22Rv1 (cell line): ENCODE results near the gene TMEM232.
A peak's percentile ranks its signal among the peaks of the same experiment; 100 is the strongest.

Experiments used
- H3K27ac ChIP-seq: fragments of 450-650 bp; 2 replicates; pipeline ENCODE4 v1.5.1; 2017
- CTCF ChIP-seq: fragments of 450-650 bp; IDR thresholded peaks from 2 replicates; pipeline ENCODE4 v1.5.1; 2017; ENCODE audit warnings: mild to moderate bottlenecking
- ZFX ChIP-seq: fragments of 450-650 bp; IDR thresholded peaks from 2 replicates; pipeline ENCODE4 v1.6.1; 2017; ENCODE audit warnings: antibody characterized with exemption, borderline replicate concordance

Gene TMEM232

GRCh38 chr5:110590187-110590586, 136.3 kb downstream of the TMEM232 start:
- H3K27ac ChIP-seq, result no peak overlapping the region
- peak; percentile 59 for TF ChIP-seq CTCF
- TF ChIP-seq ZFX, result no peak

- TF ChIP-seq CTCF (no peak), ZFX (no peak)
- no peak overlapping the region for H3K27ac ChIP-seq
Observed at GRCh38 chr5:110588286-110588980, 138.0 kb downstream of the TMEM232 start.

GRCh38 chr5:110580625-110581024, 145.8 kb downstream of the TMEM232 start:
- no peak overlapping the region for H3K27ac ChIP-seq
- TF ChIP-seq CTCF, result no peak

- no peak overlapping the region for H3K27ac ChIP-seq
- no peak for TF ChIP-seq CTCF
Observed at GRCh38 chr5:110572729-110573128, 153.7 kb downstream of the TMEM232 start.

GRCh38 chr5:110562191-110562590, 164.3 kb downstream of the TMEM232 start:
- no peak for TF ChIP-seq ZFX
- no peak for TF ChIP-seq CTCF
- no peak overlapping the region for H3K27ac ChIP-seq

DNA sequence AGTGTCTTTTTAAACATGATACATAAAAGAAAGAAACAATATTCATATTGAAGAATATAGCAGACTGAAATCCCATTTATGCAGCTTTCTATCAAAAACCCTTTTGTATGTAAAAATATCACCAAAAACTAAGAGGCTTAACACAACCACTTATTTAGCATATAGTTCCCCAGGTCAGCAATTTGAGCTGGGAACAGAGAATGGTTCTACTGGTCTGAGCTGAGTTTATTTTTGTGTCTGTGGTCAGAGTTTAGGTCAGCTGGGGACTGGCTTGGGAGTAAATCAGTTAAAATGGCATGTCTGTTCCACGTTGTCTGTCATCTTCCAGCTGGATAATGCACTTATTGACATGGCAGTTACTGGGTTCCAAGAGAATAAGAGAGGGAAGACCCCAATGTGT, 165.0 kb downstream of the TMEM232 start:
- no peak overlapping the region for H3K27ac ChIP-seq
- TF ChIP-seq ZFX, result no peak
- TF ChIP-seq CTCF, result no peak

DNA sequence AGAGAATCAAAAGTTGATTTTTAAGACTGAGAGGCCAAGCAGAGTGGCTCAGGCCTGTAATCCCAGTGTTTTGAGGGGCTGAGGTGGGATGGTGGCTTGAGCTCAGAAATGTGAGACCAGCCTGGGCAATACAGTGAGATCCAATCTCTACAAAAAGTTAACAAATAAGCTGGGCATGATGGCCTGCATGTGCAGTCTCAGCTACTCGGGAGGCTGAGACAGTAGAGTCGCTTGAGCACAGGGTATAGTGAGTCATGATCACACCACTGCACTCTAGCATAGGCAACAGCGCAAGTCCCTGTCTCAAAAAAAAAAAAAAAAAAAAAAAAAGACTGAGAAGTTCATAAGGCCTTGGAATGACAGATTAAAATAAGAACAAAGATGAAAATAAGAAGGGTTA, 177.2 kb downstream of the TMEM232 start:
- no peak overlapping the region for H3K27ac ChIP-seq
- TF ChIP-seq ZFX (no peak), CTCF (no peak)
